NCI-H460 (cell line): Measurements from ENCODE around the gene SEC14L6. TPM values are rescaled to one million over a fixed set of nuclear protein-coding genes. Genes with fewer than 3 reads are reported as not detected.

Source experiments
- DNase-seq: peaks from one replicate; pipeline ENCODE4 v3.0.0-alpha.2; 2016; ENCODE audit warnings: low read depth; ENCODE audit errors: extremely low read depth
- total RNA-seq: library from RNA; depleted of rRNA; stranded (reverse); fragments of >200 nt; shearing (Covaris generic); gene quantifications from 2 replicates; pipeline ENCODE4 v1.2.3, GENCODE V29; 2014

The SEC14L6 gene
- total RNA-seq, 1 experiment from 2014 or later, result not detected

DNA sequence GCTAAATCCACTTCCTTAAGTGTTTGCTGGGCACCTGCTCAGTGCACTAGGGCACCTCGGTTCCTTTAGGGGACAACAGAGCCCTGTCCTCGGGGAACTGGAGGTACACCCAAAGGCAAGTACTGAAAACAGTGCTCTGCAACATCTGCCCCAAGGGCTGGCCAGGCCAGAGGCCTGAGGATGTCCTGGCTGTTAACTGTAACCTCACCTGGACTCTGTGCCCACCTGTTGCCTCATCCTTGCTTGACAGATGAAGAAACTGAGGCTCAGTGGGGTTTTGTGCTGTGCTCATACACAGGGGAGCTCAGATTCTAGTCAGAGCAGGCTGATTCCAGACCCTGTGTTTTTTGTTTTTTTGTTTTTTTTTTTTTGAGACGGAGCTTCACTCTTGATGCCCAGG is 43.6 kb downstream of the SEC14L6 start:
- DNase-seq, result no peak

DNA sequence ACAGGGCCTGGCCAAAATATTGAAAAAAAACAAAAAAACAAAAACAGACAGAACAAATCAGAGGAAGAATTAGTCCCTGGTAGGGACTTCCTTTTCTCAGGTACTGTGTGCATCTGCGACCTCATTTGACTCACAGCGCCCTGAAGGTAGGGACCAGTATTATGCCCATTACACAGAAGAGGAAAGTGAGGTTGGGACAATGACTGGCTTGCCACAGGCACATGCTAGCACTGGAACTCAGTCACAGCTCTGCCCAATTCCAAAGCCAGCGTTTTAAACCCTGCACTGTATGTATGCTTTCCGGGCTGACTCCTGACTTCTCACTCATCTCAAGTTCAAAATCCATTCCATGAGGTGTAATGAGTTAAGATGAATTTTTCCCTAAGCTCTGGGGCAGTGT is 44.4 kb downstream of the SEC14L6 start:
- DNase-seq, result no peak

DNA sequence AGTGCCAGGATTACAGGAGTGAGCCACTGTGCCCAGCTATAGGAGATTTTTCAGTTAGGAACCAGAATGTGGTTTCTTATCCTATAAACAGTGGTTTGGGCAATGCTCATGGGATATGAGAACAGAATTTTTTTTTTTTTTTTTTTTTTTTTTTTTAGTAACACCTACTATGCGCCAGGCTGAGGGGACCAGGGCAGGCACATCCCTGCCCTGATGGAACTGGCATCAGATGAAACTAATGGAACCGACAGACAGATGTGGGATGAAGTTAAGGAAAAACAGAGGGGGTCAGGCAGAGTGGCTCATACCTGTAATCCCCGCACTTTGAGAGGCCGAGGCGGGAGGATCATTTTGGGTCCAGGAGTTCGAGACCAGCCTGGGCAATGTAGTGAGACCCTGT is 45.9 kb downstream of the SEC14L6 start:
- DNase-seq, result no peak

DNA sequence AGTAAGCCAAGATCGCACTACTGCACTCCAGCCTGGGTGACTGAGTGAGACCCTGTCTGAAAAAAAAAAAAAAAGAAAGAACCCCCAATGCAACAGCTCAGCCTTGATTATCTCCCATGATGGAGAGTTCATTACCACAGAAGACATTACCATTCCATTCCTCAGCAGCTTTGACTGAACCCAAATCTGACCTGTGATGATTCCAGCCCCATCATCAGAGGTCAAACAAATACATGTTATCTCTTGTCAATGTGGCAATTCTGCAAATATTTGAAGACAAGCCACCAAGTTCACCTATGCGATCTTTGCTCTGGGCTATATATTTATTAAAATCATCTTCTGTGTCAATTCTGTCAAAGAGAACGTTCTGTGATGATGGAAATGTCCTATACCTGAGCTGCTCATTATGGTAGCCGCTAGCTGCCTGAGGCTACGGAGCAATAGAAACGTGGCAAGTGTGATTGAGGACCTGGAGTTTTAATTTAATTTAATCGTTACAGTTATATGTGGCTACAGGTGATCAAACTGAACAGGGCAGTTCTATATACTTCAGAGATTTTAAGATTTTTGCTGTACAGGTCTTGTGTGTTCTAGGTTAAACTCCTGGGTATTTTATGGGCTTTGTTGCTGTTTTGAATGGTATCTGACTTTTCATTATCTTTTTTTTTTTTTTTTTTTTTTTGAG is 48.9 kb downstream of the SEC14L6 start:
- DNase-seq, result no peak

DNA sequence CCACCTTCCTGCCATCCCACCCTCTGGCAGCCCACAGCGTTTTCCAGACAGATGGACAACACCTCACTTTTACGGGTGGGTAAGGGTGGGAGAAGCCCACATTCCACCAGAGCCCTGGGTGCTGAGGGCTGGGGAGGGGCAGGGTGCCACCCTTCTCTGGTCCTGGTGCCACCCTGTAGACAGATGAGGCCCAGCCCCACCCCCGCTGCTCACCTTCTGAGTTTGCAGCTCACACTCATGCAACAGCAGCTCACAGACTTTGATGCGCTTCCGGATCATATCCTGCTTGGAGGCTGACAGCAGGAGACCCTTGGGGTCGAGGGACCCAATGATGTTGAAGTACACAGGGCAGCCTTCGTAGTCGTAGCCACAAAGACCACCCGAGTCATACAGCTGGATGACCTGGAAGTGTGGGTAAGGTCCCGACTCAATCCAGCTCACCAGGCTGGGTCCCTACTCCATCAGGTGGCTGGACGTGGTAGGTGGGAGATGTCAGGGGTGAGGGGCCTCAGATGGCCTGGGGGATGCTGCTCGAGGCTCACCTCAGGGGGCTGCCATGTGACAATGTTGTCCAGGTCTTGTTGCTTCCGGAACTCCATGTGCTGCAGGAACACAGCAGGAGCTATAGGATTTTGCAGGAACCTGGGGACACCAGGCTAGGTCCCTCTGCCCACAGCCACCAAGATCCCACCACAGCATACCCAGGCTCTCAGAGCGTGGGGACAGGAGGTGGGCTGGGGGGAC is 51.3 kb downstream of the SEC14L6 start:
- DNase-seq, result no peak

DNA sequence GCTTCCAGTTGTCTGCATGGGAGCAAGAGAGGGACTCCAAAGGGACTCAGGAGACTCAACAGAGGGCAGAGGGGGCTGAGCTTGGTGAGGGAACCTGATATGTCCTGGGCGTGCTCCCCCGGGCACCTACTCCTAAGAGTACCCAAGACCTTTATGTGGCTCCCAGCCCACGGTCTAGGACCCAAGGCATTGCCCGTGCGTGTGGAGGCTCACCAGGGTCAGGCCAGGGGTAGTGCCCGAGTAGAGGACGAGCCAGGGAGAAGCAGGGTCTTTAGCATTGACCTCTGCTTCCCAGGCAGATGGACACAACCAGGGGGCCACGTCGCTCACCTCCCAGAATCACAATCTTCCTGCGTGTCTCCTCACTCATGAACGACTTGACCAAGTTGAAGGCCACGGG is 54.4 kb downstream of the SEC14L6 start:
- DNase-seq, result no peak

DNA sequence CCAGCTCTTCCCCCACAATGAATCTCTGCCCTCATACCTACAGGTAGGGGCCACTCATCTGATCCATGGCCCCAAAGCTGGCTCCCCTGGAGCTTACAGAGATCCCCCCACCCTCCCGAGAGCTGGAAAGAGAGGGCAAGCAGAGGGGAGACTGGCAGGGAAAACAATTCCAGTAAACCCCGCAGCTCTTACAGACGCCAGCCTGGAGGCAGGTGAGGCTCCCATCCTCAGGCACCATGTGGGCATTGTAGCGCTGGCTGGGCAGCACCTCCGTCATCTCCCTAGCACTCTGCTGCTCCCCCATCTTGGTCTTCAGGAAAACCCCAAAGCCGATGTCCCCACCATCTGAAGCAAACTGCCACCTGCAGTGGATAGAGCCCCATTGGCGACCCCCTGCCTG is 55.2 kb downstream of the SEC14L6 start:
- no peak for DNase-seq

DNA sequence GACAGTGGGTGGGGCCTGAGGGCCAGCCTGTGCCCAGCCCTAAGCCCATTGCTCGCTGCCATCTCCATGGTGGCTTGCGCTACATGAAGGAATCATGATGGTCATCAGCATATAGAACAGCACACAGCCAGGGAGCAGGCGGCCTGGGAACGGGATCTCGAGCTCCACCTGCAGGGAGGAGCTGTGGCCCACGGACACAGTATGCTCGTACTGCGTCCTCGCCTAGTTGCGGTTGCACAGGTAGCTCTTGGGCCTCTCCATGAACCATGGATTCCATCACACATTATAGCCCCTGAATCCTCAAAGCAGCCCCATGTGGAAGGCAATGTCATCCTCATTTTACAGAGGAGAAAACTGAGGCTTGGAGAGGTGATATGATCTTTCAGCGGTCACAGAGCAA is 56.1 kb downstream of the SEC14L6 start:
- DNase-seq, result no peak

DNA sequence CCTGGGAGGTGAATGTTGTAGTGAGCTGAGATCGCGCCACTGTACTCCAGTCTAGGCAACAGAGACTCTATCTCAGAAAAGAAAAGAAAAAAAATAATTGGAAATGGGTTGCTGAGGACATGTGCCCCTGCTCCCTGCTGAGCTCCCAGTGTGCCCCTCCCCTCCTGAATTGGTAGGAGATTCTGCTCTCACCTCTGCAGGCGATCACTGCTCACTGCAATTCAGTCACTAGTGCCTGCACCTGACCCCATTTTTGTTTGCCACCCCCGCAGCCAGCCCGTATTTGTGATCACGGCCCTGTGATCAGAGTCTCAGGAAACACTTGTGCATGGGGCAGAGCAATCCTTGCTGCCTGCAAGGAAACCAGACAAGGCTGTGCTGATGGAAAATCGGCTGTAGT is 58.4 kb downstream of the SEC14L6 start:
- no peak for DNase-seq

DNA sequence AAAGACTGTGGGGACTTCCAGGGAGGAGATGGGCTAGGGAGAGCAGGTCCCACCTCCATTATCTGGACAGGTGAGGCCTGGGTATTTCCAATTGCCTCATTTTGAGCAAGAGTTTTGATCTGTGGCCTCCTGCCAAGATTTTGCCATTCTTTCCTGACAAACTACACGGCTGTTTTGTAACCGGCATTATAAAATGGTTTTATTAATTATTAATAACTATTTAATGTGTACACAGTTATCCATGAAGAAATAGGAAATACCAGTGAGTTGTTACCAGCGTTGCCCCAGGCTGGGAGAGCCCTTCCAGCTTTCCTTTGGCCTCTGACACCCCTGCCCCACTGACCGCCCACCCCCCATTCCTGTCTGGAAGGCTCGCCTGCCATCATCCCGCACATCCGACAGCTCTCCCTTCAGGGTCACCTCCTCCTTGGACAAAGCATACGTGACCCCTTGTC is 59.9 kb downstream of the SEC14L6 start:
- no peak for DNase-seq

DNA sequence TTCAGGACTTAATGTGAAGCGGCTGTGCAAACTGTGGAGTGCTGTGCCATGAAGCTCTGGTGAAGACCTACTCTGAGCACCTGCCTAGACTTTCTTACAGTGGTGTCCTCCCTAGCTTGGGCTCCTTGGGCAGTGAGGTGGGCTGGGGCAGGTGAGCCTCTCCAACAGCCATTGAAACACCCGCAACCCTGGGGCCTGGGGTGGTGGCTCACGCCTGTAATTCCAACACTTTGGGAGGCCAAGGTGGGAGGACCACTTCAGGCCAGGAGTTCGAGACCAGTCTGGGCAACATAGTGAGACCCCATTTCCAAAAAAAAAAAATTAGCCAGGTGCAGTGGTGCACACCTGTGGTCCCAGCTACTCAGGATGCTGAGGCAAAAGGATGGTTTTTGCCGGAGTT is 60.4 kb downstream of the SEC14L6 start:
- no peak for DNase-seq

DNA sequence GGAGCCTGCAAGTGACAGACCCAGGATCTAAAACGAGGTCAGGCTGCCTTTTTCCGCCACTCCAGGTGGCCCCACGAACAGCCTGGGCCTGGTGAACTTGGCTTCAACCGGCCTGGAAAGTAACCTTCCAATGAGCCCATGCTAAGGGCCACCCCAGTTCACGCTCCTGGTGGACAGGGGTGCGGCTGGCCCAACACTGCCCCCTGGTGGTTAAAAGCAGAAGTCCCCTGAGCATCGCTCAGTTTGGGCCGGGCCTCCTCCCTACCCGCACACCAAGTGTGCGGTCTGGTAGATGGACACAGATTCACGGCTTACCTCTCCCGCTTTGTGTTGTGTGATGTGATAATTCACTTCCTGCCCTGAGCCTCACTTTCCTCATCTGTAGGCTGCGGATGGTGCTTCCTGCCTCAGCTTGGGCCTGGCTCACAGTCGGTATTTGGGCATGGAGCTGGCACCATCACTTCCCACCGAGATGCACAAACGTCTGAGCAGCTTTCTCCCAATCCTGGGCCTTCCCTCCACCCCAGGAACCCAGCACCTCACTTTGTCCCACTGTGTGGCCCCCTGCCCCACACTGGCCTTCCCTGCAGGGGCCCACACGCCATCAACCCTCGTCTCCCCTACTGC is 61.1 kb downstream of the SEC14L6 start:
- DNase-seq, result peak; percentile 34

DNA sequence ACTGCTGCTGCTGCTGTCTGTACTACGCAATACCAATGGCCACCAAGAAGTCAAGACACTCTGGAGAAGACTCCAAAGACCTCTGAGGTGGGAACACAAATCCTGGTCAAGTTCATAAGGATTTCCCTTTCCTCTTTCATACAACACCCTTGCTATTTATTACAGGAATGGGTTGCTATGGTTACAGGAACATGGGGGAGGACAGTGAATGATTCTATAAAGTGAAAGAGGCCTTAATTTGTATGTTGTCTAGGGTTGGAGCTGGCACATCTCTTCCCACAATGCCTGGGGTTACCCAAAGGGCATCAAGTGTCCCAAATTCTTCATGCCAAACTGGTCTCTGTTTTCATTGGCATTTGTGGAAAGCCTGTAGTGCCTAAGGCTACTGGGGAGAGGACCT is 63.4 kb downstream of the SEC14L6 start:
- no peak for DNase-seq

DNA sequence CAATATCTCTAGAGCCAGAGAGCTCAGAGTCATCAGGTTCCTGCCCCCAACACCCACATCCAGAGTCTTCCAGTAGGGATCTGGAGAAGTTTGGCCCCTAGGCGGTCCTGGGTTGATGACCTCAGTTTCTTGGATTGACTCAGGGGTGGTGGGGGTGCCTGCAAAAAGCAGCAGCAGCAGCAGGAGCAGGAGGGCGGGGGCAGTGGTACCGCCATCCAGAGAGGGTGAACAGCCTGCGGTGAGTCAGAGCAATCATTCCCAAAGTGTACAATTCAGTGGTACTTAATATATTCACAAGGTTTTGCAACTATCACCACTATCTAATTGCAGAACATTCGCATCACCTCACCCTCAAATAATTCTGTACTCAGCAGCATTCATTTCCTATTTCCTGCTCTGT is 64.8 kb downstream of the SEC14L6 start:
- no peak for DNase-seq

DNA sequence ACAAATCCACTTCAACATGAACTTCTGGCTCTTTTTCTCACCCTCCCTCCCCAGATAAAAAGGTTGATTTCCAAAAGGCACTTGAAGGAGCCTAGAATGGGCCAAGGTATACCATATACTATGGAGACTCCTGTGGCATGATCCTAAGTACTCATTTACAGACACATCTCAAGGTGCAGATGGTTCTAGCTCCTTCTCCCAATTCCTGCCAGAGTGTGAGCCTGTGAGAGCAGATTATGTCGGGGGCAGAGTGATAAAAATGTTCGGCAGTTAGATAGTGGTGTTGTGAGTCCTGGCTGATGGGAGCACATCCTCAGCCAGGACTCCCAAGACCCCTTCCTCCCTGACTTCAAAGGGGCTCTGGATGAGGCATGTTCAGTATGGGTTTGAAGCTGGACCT is 66.6 kb downstream of the SEC14L6 start:
- DNase-seq, result no peak

DNA sequence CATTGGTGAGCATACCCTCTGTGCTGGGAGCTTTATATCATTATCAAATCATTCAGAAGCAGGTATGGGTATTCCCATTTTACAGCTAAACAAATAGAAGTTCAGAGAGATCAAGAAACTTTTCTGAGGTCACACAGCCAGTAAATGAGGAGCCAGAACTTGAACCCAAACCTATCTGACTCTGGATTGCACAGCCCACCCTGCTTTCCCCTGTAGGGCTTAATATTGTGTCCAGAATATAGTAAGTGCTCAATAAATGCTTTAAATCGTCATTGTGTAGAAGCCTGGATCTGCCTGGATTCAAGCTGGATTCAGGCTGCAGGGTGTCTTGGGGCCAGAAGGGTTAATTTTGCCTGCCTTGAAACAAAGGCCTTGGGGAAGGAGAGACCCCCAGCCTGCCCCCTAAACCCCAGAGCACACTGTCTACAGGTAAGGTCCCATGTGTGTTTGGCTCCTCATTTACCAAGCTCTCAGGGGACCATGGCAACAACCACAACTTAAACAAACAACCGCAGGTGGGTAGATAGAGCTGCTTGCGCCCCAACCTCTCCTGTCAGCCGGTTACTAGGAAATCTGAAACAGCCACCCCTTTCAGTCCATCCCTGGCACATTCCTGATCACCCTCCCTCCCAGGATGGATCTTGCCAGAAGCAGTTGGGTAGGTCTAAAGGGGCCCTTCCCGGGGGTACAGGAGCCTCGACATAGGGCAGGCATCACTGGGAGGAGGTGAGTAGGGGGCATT is 71.7 kb downstream of the SEC14L6 start:
- no peak for DNase-seq

DNA sequence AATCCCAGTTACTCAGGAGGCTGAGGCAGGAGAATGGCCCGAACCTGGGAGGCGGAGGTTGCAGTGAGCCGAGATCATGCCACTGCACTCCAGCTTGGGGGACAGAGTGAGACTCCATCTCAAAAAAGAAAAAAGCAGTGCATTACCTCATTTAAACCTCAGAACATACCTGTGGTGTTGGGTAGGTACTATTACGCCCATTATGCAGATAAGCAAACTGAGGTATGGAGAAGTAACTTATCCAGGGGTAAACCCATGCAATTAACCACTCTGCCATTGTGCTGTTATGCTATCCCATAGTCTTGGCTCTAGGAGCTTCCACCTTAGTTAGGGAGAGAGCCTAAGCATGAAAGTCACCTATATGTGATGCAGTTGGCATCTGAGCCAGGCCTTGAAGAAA is 72.4 kb downstream of the SEC14L6 start:
- no peak for DNase-seq

DNA sequence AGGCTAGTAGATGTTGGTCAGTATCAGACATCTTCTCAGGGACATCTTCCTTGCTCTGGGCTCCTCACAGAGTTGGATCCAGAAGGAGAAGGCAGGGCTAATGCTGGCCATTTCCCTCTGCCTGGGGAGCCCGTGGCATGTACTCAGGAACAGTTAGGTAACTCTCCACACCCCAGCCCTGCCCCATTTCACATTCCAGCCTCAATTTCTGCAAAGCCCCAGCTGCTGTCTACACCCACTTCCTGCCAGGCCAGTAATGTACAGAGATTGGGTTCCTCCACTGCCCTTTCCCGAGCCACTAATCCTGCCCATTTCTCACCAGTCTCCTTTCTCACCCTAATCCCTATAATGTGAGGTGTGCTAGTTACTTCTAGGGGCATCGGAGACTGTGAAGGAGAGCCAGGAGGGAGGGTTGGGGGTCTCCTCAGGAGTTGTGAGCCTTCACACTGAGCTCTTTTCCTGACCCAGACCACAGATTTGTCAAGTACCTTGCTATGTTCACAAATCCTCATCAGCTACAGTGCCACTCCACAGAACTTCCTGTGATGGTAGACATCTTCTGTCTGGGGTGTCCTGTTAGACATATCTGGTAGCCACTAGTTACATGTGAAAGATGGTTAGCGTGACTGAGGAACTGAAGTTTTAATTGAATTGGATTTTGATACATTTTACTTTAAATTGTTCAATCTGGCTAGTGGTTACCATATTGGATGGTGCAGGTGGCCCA is 73.4 kb downstream of the SEC14L6 start:
- no peak for DNase-seq
